ENCODE data around the gene NR6A1.

GRCh38 chr9:124474151-124474550 is 297.0 kb downstream of the NR6A1 start:
- TF ChIP-seq RXRA (IDR thresholded peaks at IDR 0.05; ENCODE audit: insufficient read depth, low read depth, low read length), result no peak
- no peak for TF ChIP-seq CTCF (IDR thresholded peaks at IDR 0.05; ENCODE audit: control extremely low read depth in 1 of 3, insufficient read depth in 1 of 3, low read depth in 1 of 3, low read length in 3 of 3)
- TF ChIP-seq CHD2 (IDR thresholded peaks at IDR 0.05; ENCODE audit: low read length), result no peak
- no peak for TF ChIP-seq EP300 (IDR thresholded peaks at IDR 0.05; ENCODE audit: borderline replicate concordance in 1 of 2, low read depth in 2 of 2, low read length in 2 of 2)
- no peak for TF ChIP-seq EZH2 (IDR thresholded peaks at IDR 0.05; ENCODE audit: low read depth, low read length, severe bottlenecking)
- no peak for TF ChIP-seq POLR2A (IDR thresholded peaks at IDR 0.05; ENCODE audit: control extremely low read depth in 1 of 2, low read depth in 2 of 2, low read length in 2 of 2)
- TF ChIP-seq ZNF274 (IDR thresholded peaks at IDR 0.05; ENCODE audit: borderline replicate concordance, extremely low read depth, low read length), result no peak
- no peak for TF ChIP-seq MAX (IDR thresholded peaks at IDR 0.05)
- TF ChIP-seq CEBPB (IDR thresholded peaks at IDR 0.05; ENCODE audit: low read depth, low read length), result no peak

Measured in H1 (cell line).